ENCODE measurements around the gene ZNF12. TPM values are rescaled to one million over a fixed set of nuclear protein-coding genes. Genes with fewer than 3 reads are reported as not detected.

ZNF12 gene
- polyA plus RNA-seq, 1 donor, result 16.2 TPM

- DNase-seq, result no peak
These were observed 60.3 kb downstream of the ZNF12 start for GRCh38 chr7:6646465-6646864.

- no peak for DNase-seq
These were observed 62.0 kb downstream of the ZNF12 start for GRCh38 chr7:6644728-6645127.

GRCh38 chr7:6643915-6644625 is 62.7 kb downstream of the ZNF12 start:
- no peak for DNase-seq

GRCh38 chr7:6642861-6643640 is 63.7 kb downstream of the ZNF12 start:
- DNase-seq, result no peak

- DNase-seq, result no peak
These were observed 64.4 kb downstream of the ZNF12 start for GRCh38 chr7:6642239-6642839.

GRCh38 chr7:6641305-6642035 is 65.3 kb downstream of the ZNF12 start:
- DNase-seq, result no peak

- DNase-seq, result no peak
These were observed 66.5 kb downstream of the ZNF12 start for GRCh38 chr7:6640246-6640721.

GRCh38 chr7:6639627-6640026 is 67.1 kb downstream of the ZNF12 start:
- no peak for DNase-seq

GRCh38 chr7:6639032-6639431 is 67.7 kb downstream of the ZNF12 start:
- DNase-seq, result no peak

Other genes with a start within 250 kb of the ZNF12 start
- gene KDELR2, start 222.8 kb downstream of the ZNF12 start, polyA plus RNA-seq (ENCODE audit: insufficient read length), result 156 TPM
- 0.18 TPM for gene GRID2IP, start 155.5 kb downstream of the ZNF12 start, polyA plus RNA-seq (ENCODE audit: insufficient read length)
- 48.4 TPM for gene ZDHHC4, start 129.5 kb downstream of the ZNF12 start, polyA plus RNA-seq (ENCODE audit: insufficient read length)
- gene INTS15, start 116.9 kb downstream of the ZNF12 start, polyA plus RNA-seq (ENCODE audit: insufficient read length), result 28.7 TPM
- gene ZNF853, start 91.3 kb downstream of the ZNF12 start, polyA plus RNA-seq (ENCODE audit: insufficient read length), result 15.5 TPM
- gene ZNF316, start 69.6 kb downstream of the ZNF12 start, polyA plus RNA-seq (ENCODE audit: insufficient read length), result 31.3 TPM
- 0.46 TPM for gene RSPH10B2, start 47.2 kb upstream of the ZNF12 start, polyA plus RNA-seq (ENCODE audit: insufficient read length)
- 43.9 TPM for gene CCZ1B, start 119.3 kb upstream of the ZNF12 start, polyA plus RNA-seq (ENCODE audit: insufficient read length)